HG03442 (cell line): ENCODE results near the gene ARID1B.

Source experiments
- ATAC-seq: cut with Tn5 transposase; IDR thresholded peaks from one replicate; pipeline ENCODE4 v1.9.1; 2021; ENCODE audit warnings: mild to moderate bottlenecking, moderate library complexity; ENCODE audit not compliant: unreplicated experiment

The ARID1B gene

GRCh38 chr6:156850353-156850752 lies 73.2 kb downstream of the ARID1B start:
- no peak for ATAC-seq

DNA sequence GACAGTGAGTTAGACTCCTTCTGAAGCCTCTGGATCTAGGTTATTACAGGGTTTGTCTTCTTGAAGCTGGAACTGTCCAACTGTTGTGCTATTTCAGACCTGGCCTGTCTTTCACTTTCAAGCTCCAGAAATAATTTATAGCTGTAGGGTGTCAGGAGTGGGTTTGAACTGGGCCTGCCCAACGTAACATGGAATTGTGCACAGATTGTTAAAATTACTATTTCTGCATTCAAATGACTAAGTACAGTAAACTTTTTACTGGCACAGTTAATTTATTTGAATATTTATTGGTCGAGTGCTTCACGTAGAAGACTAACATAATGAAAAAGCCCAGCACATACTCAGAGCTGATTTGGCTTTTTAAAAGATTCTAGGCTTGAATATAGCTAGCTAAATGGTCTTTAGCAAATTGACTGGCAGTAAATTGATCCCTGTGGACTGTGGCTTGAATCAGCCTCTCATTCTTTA lies 74.3 kb downstream of the ARID1B start:
- peak; percentile 28 for ATAC-seq

DNA sequence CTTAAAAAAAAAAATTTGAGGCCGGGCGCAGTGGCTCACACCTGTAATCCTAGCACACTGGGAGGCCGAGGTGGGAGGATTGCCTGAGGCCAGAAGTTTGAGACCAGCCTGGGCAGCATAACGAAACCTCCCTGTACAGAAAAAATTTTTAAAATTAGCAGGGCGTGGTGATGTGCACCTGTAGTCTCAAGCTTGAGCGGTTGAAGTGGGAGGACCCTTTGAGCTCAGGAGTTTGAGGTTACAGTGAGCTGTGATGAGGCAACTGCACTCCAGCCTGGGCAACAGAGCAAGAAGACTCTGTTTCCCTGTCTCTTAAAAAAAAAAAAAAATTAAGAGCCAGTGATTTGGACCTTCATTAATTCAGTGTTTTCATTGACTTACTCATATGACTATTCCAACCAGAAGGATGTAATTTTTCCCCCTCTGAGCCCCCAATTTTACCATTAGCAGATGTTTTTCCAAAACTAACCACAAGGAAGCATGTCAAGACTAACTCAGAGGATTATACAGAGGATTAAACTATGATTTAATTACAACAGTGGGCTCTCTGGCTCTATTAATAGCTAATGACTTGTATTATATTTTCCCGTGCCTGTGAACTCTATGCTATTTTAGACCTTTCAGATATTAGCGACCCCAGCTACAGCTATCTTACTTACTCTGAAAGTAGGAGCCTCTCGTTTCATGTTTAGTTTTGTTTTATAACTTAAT lies 75.1 kb downstream of the ARID1B start:
- ATAC-seq = peak; percentile 55

DNA sequence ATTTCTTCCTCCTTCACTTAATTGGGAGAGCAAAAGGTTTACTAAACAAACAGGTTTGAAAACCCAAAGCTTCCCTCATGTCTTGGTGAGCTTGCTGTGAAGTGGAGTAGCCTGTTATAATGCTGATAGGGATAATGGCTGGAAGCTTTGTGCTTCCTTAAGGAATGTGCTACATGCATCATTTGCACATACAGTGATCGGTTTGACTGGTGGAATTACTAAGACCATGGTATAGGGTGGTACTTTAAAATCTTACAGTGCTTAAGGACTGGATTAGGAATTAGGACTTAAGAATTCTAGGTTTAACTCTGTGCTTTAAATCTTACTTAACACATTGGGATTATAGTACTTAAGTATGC lies 75.7 kb downstream of the ARID1B start:
- no peak for ATAC-seq

DNA sequence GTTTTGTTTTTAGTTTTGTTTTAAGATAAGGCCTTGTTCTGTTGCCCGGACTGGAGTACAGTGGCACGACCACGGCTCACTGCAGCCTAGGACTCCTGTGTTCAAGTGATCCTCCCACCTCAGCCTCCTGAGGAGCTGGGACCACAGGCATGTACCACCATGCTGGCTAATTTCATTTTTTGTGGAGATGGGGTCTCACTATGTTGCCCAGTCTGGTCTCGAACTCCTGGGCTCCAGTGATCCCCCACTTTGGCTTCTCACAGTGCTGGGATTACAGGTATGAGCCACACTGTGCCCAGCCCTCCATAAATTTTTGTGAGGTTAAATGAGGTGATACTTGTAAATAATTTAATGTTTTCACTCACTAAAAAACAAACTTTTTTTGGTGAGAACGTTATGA lies 76.6 kb downstream of the ARID1B start:
- ATAC-seq = no peak

DNA sequence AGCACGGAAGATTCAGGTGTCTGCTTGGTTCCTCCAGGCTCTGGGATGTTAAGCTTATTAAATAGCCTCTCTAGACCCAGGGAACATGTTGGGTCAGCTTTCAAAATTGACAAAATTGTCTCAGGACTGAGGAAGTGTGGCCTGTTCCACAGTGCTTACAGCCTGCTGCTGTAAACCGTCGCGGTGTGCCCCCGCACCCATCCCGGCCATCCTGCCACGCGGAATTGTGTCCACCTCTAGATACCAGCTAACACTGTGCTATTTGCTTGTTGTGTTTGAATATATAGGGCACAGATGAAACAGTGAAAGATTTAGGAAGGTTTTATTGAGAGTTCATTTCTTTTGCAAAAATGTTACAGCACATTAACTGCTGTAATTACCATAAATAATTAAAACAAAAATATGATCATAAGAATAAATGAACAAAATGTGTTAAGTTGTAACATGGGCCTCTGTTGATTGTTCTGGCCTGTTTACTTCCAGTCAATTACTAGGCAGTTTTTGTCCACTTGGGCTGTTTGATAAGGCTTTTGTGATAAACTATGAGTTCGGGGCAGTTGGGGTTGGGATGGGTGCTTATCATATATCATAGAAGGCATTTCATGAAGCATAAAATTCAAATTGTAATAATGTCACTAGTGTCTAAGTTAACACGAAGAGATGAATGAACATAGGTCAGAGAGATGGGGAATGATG lies 77.4 kb downstream of the ARID1B start:
- ATAC-seq = no peak

DNA sequence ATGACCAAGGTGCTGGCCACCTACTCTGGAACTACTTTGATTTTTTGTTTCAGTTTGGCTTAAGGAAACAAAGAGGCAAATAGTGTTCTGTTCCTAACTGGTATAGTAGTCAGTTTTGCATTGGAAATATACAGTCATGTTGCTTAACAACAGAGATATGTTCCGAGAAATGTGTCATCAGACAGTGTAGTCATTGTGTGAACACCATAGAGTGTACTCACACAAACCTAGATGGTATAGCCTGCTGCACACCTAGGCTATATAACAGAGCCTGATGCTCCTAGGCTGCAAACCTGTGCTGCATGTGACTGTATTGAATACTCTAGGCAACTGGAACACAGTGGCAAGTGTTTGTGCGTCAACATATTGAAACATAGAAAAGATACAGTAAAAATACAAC lies 80.4 kb downstream of the ARID1B start:
- ATAC-seq = peak; percentile 66

DNA sequence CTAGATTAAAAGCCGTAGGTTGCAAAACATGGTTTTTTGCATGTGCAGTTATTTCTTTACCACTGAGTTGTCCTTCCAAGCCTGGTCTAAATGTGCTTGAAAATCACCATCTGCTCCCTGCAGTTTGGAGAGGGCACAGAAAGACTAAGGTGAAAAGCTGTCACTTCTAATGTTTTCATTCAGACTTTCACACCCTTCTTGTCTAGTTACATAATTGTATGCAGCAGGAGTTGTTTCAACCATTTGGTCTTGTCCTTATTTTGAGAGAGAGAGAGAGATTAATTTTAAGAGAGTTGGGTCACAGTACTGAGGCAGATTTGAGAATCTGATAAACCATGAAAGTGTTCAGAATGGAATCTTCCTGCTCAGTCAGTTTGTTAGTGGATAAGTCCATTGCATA lies 82.5 kb downstream of the ARID1B start:
- ATAC-seq = no peak

DNA sequence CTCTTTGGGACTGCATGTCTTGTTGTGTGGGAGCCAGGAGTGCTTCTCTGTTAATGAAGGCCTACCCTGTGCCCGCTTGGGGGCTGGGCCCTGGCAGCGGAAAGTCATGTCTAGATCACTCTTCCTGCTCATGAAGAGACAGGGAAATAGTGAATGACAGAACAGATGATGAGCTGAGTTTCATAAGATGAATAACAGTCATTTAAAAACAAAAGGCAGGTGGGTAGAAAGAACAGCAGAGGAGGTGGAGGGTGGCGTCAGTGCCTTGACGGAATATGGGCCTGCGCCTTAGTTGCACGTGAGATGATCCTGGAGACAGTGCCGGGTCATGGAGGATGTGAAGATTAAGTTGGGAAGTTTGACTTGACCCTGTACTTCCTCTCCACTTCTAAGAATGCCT lies 85.5 kb downstream of the ARID1B start:
- no peak for ATAC-seq

GRCh38 chr6:156863504-156863903 lies 86.3 kb downstream of the ARID1B start:
- no peak for ATAC-seq

- ATAC-seq = no peak
Observed at GRCh38 chr6:156864557-156864956, 87.4 kb downstream of the ARID1B start.

GRCh38 chr6:156865019-156865629 lies 87.9 kb downstream of the ARID1B start:
- ATAC-seq = no peak

- ATAC-seq = peak; percentile 65
Observed at GRCh38 chr6:156866220-156867015, 89.2 kb downstream of the ARID1B start.

DNA sequence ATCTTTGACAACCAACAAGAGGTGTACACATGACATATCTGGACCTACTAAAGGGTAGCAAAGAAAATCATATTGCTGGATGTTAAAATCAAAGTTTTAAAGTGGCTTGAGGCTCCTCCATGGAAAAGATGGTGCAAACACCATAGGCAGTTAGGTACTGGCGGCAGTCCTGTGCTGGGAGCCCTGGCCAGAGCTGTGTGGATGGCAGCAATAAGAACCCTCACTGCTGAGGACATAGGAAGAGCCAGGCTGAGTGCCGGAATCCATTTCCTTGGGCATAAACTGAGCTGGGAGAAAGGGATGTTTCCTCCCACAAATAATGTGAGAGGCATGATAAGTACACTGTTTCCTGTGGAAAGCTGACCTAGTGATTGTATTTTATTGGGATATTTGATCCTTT lies 89.9 kb downstream of the ARID1B start:
- no peak for ATAC-seq

GRCh38 chr6:156868385-156868784 lies 91.2 kb downstream of the ARID1B start:
- no peak for ATAC-seq

GRCh38 chr6:156869980-156870398 lies 92.8 kb downstream of the ARID1B start:
- ATAC-seq = no peak

DNA sequence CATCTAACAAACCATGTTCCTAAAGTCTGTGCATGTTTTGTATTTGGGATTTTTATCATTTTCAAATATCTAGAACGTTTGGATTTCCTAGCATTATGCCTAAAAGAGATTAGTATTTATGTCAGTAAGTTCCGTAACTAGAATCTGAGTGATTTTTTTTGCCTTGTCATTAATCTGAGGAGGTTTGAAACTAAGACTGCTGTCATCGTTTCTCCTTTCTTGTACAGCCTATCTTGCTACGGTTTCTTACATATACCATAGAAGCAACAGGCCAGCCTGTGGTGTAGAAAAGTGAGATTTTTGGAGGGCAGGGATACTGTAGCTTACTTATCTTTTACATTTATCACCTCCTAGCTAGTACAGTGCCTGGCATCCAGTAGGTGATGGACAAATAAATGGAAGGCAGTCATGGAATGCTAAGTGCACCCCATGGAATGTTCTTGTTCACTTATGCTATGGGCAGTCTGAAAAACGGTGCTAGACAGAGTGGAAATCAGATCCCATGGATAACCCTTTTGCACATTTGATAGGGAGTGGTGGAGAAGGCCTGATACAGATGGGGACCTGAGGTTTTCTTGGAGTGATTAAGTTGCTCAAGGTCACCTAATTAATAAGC lies 93.9 kb downstream of the ARID1B start:
- ATAC-seq = no peak

GRCh38 chr6:156872903-156873302 lies 95.7 kb downstream of the ARID1B start:
- no peak for ATAC-seq

GRCh38 chr6:156873654-156874380 lies 96.6 kb downstream of the ARID1B start:
- no peak for ATAC-seq

DNA sequence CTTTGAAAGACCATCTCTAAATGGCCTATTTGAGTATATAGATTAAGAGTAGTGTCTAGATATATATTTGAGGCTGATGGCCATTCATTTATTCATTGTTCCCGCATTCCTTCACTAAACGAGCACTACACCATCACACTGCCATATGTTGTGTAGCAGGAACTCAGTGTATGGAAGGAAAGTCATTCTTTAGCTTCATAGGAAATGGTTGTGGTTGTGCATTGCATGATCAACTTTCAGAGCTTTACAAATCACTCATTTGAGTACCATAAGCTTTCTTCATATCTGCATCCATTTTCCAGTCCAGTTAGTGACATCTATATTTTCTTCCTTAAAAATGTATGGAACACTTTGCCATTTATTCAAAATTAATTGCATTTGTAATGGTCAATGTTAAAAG lies 97.9 kb downstream of the ARID1B start:
- no peak for ATAC-seq
